ENCODE measurements around the gene SLC5A10.

Gene SLC5A10

DNA sequence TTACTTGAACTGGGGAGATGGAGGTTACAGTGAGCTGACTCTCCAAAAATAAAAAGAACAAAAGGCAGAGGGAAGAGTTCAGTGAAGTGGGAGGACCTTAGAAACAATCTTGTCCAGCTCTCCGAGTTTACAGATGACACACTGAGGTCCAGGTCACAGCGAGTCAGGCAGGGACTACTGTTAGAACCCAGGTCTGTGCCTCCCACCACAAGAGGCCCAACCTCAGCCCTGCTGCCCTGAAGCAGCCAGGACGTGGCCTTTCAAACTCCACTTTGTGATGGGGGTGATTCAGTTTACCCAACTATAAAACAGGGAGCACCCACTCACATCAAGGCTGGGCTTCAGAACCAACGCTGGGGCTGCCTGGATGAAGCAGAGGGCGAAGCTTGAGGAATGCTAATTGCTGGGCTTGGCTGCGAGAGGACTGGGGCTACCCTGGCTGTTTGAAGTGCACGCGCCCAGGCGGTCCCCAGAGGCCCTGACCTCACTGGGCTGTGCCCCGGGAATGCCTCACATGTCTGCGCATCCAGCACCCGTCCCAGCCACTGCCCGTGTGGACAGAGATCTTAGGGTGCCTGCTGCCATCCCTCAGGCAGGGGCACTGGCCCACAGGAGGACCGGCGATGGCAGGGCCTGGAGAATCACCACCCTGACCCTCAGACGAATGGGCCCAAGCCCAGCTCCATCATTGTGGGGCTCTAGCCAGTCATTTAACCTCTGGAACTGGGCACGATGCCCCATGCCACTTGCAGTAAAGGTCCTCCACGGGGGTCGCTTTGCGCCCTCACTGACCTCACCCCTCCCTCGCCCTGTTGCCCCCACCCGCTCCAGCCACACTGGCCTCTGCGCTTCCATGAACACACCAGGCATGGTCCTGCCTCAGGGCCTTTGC, 11.4 kb downstream of the SLC5A10 start:
- in situ Hi-C loops (cut with MboI; ENCODE audit: low sequenced_read_pairs): no loop called here

- in situ Hi-C loops (cut with MboI; ENCODE audit: low sequenced_read_pairs): no loop called here
These were observed 12.0 kb downstream of the SLC5A10 start for GRCh38 chr17:18964018-18964351.

GRCh38 chr17:18964550-18964949, 12.6 kb downstream of the SLC5A10 start:
- in situ Hi-C loops (cut with MboI; ENCODE audit: low sequenced_read_pairs): no loop called here

DNA sequence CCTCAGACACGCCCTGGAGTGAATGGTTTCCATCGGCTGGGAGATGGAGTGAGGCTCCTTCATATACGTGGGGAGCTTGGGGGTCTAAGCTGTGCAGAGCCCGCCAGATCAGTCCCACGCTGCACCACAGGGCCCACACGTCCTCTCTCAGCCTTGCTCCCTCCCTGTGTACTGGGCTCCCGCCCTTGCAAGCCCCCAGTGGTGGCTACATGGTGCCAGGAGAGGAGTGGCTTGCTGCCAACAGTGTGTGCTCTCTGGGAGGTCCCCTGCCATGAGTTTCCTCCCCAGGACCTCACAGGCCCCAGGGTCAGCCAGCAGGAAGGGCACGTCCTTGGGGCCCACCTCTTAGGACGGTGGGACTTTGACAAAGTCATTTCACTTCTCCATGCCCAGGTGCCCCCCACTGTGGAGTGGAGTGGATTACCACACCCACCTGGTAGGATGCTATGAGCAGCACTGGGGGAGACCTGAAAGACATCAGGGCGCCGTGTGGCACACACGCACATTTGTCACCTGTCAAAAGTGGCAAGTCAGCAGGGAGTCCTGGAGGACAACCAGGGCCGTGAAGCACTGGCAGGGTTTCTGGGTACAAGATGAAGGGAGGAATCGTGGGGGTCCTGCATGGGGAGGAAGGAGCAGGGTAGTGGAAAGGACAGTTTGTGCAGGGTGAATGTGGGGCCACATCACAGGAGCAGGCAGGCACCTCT, 13.7 kb downstream of the SLC5A10 start:
- in situ Hi-C loops (cut with MboI; ENCODE audit: low sequenced_read_pairs): no loop called here

DNA sequence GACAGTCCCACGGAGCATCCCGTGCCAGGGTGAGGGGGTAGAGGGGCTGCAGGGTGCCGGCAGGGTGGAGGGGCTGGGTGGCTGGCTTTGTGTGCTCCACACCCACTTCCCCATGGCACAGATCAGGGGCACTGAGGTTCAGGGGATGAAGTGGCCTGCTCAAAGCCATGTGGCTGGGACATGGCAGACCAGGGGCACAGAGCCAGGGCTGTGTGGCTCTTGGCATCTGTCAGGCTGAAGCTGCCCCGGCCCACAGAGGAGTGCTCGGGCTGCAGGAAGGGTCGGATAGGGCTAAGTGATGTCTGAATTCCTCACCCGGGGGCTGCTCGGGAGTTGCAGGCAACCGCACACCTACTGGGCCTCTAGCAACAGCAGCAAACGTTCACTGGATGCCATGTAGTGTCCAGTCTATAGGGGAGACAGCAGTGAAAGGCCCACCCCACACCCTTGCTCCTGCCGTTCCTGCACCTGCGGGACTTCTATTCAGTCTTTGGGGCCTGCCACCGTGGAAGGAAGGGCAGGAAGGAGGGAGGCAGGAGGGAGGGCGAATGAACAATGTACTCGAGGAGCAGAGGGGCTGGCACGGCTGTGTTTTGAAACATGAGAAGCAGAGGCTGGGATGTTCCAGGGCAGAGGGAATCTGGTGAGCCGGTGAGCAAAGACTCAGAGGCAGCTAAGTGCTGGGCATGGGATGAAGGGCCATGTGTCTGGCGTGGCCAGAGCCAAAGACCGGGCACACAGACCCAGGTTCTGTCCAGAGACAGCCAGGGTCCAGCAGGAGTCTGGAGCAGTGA, 15.1 kb downstream of the SLC5A10 start:
- in situ Hi-C loops (cut with MboI; ENCODE audit: low sequenced_read_pairs): no loop called here

DNA sequence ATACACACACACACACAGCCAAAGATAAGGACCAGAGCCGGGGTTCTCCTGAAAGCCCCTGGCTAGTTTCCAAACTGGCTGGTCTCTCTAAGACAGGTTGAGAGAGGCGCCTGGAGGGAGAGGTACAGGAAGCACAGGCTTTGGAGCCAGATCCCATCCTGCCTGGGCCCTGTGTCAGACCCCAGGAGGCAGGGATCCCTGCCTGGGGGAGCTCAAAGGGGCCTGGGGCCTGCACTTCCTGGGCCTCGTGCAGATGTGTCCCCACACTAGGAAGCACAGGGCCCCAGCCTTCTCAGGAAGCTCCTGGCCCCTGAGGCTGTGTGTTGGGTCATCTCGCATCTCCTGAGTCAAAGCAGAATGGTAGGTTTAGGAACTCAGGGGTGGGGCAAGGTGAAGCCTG, 16.0 kb downstream of the SLC5A10 start:
- in situ Hi-C loops (cut with MboI; ENCODE audit: low sequenced_read_pairs): no loop called here

- in situ Hi-C loops (cut with MboI; ENCODE audit: low sequenced_read_pairs): no loop called here
These were observed 16.4 kb downstream of the SLC5A10 start for GRCh38 chr17:18968345-18968744.

DNA sequence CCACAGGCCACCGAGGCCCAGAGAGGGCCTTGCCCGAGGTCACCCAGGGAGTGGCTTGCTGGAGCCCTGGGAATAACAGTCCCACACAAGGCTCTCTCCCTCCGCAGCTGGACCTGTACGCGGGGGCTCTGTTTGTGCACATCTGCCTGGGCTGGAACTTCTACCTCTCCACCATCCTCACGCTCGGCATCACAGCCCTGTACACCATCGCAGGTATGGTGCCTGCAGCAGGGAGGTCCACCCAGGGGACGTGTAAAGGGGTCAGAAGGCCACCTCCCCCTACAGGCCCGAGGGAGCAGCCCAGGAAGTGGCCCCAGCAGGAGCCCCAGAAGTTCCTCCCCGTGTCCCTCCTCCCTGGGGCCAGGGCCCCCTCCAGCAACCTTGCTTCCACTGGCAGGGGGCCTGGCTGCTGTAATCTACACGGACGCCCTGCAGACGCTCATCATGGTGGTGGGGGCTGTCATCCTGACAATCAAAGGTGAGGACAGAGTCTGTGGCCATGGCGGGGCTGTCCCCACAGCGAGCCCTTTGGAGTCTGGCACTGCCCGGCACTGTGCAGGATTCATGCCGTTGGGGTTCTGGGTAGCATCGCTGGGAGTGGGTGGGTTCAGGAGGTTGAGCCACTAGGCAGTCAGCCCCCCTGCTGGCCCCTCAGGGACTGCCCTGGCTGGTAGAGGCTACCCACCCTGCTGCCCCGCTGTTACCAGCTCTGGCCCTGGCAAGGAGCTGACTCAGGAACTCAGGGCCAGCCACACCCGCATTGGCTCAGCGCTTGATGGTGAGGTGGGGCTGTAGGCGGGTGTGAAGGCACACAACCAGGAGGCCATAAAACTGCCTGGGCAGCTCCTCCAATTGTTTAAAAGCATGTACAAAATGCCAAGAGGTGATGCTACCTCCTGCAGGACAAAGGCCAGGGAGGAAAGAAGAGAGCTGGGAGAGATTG, 17.3 kb downstream of the SLC5A10 start:
- in situ Hi-C loops (cut with MboI; ENCODE audit: low sequenced_read_pairs): no loop called here

DNA sequence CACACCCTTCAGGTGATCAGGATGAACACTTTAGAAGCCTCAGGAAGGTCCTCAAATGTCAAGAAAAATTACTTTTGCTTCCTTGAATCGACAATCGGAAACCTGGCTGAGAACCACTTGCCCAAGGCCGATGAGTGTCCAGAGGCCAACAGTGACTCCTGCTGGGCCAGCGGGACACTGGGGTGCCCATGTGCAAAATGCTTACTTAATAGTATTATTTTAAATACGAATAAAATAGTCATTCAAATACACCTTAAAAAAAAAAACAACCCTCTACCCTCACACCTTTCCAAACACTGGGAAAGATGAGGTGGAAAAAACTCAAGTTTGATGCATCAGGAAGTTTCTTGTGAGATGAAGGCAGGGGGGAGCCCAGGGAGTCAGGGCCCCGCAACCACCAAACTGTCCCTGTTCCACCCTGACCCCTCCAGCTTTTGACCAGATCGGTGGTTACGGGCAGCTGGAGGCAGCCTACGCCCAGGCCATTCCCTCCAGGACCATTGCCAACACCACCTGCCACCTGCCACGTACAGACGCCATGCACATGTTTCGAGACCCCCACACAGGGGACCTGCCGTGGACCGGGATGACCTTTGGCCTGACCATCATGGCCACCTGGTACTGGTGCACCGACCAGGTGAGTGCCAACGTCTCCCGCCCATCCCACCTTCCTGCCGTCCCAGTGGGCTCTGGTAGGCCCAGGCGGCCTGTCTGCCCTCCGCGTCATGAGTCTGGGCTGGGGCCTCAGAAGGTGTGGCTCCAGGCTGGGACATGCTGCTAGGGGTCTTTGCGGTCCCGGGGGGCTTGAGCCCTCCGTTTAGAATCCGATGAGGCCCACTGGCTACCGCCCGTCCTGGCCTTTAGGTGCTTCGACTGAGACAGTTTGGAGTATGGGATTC, 18.9 kb downstream of the SLC5A10 start:
- in situ Hi-C loops (cut with MboI; ENCODE audit: low sequenced_read_pairs): no loop called here

- in situ Hi-C loops (cut with MboI; ENCODE audit: low sequenced_read_pairs): no loop called here
These were observed 19.8 kb downstream of the SLC5A10 start for GRCh38 chr17:18971801-18972200.

DNA sequence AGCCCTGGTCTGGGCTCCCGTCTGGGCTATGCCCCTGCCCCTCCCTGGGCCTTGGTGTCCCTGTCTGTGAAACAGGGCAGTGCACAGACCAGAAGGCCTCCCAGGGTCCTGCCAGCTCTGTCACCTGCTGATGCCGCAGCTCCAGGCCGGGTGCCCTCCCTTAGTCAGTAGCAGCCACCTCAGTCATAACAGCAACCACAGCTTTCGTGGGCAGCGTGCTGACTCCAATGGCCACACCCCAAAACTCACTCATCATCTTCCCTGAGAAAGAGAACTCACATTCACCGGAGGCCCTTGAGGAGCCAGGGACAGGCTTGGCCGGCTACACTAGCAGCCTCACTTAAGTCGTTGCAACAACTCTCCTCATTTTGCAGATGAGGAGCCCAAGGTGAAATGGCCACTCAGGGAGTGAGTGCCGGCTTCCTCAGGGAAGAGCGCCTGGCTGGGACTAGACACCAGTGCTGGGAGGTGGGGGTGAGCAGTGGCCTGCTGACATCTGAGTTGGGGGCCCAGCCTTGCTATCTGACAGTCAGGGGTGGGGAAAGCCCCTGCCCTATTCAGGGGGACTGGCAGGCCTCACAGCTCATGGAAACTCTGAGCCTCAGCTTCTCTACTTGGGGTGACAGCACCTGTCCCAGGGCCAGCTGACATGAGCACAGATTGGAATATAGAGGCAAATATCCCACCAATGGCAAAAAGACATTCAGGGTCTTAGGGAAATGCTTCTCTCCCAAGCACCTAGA, 22.6 kb downstream of the SLC5A10 start:
- in situ Hi-C loops (cut with MboI; ENCODE audit: low sequenced_read_pairs): no loop called here

GRCh38 chr17:18975597-18975996, 23.6 kb downstream of the SLC5A10 start:
- in situ Hi-C loops (cut with MboI; ENCODE audit: low sequenced_read_pairs): no loop called here

GRCh38 chr17:18976201-18976600, 24.2 kb downstream of the SLC5A10 start:
- in situ Hi-C loops (cut with MboI; ENCODE audit: low sequenced_read_pairs): no loop called here

DNA sequence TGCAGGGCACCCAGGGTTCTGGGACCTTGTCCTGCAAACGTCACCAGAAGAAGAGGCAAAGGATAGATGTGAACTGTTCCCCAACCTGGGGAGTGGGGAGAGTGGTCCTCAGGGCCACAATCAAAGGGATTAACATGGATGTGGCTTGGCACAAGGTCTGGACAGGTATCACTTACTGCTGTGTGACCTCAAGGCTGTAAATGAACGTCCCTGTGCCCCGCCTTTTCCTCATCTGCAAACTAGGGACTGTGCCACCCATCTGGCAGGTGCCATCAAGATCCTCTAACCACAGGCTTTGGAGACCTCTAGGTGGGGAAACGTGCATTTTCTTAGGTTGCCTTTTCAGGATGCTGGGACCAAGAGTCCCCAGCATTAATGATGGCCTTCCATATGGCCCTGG, 25.1 kb downstream of the SLC5A10 start:
- in situ Hi-C loops (cut with MboI; ENCODE audit: low sequenced_read_pairs): no loop called here

DNA sequence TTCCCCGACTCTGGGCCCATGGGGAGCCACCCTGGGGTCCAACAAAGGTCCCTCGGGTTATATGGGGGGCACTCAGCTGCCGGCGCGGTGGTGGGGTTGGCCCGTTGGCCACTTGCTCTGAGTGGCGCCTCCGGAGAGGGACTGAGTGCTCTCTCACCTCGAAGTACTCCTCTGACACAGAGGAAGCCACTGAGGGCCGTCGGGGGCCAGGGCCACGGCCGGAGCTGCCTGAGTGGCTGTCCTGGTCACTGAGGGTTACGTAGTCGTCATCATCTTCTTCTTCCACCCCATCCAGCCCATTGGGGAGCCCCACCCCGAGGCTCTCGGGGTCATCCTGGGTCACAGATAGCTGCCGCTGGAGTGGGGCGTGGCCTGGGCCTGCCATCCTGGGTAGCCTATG, 25.7 kb downstream of the SLC5A10 start:
- in situ Hi-C loops (cut with MboI; ENCODE audit: low sequenced_read_pairs): no loop called here

- in situ Hi-C loops (cut with MboI; ENCODE audit: low sequenced_read_pairs): no loop called here
These were observed 26.1 kb downstream of the SLC5A10 start for GRCh38 chr17:18978050-18978449.

DNA sequence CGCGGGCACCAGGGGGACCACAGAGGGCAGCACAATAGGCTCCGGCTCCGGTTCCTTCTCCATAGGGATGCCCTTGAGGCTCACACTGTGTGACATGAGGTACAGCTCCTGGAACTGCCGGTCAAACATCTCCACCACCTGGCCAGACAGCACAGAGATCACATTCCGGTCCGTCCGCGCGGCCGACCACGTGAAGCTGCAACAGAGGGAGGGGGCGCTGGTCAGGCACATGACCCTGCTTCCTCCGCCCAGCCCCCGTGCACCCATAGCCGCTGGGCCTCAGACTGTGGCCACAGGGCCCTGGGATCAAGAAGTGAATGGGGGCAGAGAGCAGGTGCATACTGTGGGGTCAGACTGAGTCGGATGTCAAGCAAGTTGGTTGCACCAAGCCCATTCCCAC, 26.7 kb downstream of the SLC5A10 start:
- in situ Hi-C loops (cut with MboI; ENCODE audit: low sequenced_read_pairs): no loop called here

- in situ Hi-C loops (cut with MboI; ENCODE audit: low sequenced_read_pairs): no loop called here
These were observed 28.8 kb downstream of the SLC5A10 start for GRCh38 chr17:18980682-18981334.
